K562 (cell line): ENCODE measurements around the gene KMT2E. TPM values are rescaled to one million over a fixed set of nuclear protein-coding genes. Genes with fewer than 3 reads are reported as not detected.

Experiments
- ASH1L ChIP-seq: fragments of 450-650 bp; IDR thresholded peaks from 2 replicates; pipeline ENCODE4 v1.6.1; 2018; ENCODE audit warnings: borderline replicate concordance, mild to moderate bottlenecking, low read depth; ENCODE audit not compliant: partially characterized antibody
- BCL6 ChIP-seq: fragments of 250-450 bp; sonication (Bioruptor Pico); IDR thresholded peaks from 2 replicates; pipeline ENCODE4 v1.4.0; 2020
- BRD4 ChIP-seq: fragments of 200-600 bp; sonication (generic); IDR thresholded peaks from 2 replicates; pipeline ENCODE4 v1.6.1; 2017; ENCODE audit warnings: inconsistent platforms
- EP300 ChIP-seq: IDR thresholded peaks from 2 replicates; pipeline ENCODE4 v1.6.1; 2012; ENCODE audit warnings: low read length, improper control_type of control experiment
- GATA2 ChIP-seq: sonication (generic); formaldehyde crosslinking; IDR thresholded peaks from 2 replicates; pipeline ENCODE4 v1.4.0; 2020; ENCODE audit warnings: mild to moderate bottlenecking, missing genetic modification reagents
- HDAC1 ChIP-seq, 2 experiments: fragments of 450-650 bp; IDR thresholded peaks; 2 replicates each; pipeline ENCODE4 v1.6.1; 2016 to 2017; ENCODE audit warnings: inconsistent platforms in 1 of 2, mild to moderate bottlenecking in 1 of 2, moderate library complexity in 1 of 2
- KLF10 ChIP-seq: fragments of 250-450 bp; sonication (Bioruptor Pico); IDR thresholded peaks from 2 replicates; pipeline ENCODE4 v1.6.1; 2021; ENCODE audit warnings: matching md5 sums
- MAFK ChIP-seq: IDR thresholded peaks from 2 replicates; pipeline ENCODE4 v1.6.1; 2011; ENCODE audit warnings: low read length, improper control_type of control experiment
- MYBL2 ChIP-seq, 2 experiments: fragments of 450-650 bp in 1 of 2; sonication (generic) in 1 of 2; formaldehyde crosslinking in 1 of 2; IDR thresholded peaks; 2 replicates each; pipeline versions ENCODE4 v1.6.1 to v1.8.1; 2017 to 2022; ENCODE audit warnings: borderline replicate concordance in 1 of 2, inconsistent platforms in 1 of 2, low read depth in 1 of 2, mild to moderate bottlenecking in 1 of 2, missing genetic modification reagents in 1 of 2, moderate library complexity in 1 of 2
- NBN ChIP-seq: fragments of 450-650 bp; IDR thresholded peaks from 2 replicates; pipeline ENCODE4 v1.6.1; 2016; ENCODE audit warnings: low read depth, mild to moderate bottlenecking
- NCOA6 ChIP-seq: fragments of 450-650 bp; IDR thresholded peaks from 2 replicates; pipeline ENCODE4 v1.6.1; 2017; ENCODE audit warnings: mild to moderate bottlenecking
- PHF8 ChIP-seq: fragments of 200-600 bp; sonication (generic); IDR thresholded peaks from 2 replicates; pipeline ENCODE4 v1.6.1; 2012; ENCODE audit warnings: mixed run types, mild to moderate bottlenecking, inconsistent platforms, low read length, moderate library complexity, borderline replicate concordance
- POLR2AphosphoS2 ChIP-seq: IDR thresholded peaks from 2 replicates; pipeline ENCODE4 v1.6.1; 2012; ENCODE audit warnings: low read length, improper control_type of control experiment
- PTBP1 ChIP-seq: fragments of 200-400 bp; formaldehyde crosslinking; IDR thresholded peaks from 2 replicates; pipeline ENCODE4 v1.6.1; 2017; ENCODE audit warnings: low read depth, low read length
- RBBP5 ChIP-seq: fragments of 200-600 bp; sonication (generic); IDR thresholded peaks from 2 replicates; pipeline ENCODE4 v1.6.1; 2012; ENCODE audit warnings: borderline replicate concordance, mild to moderate bottlenecking, low read length, control low read depth, inconsistent platforms; ENCODE audit not compliant: insufficient read depth, poor library complexity, severe bottlenecking
- ZBTB12 ChIP-seq: fragments of 250-450 bp; sonication (Bioruptor Pico); IDR thresholded peaks from 2 replicates; pipeline ENCODE4 v1.4.0; 2020
- ZBTB17 ChIP-seq: fragments of 450-650 bp; formaldehyde crosslinking; IDR thresholded peaks from 2 replicates; pipeline ENCODE4 v1.4.0; 2020; ENCODE audit warnings: mild to moderate bottlenecking
- ZNF124 ChIP-seq: sonication (generic); formaldehyde crosslinking; IDR thresholded peaks from 2 replicates; pipeline ENCODE4 v1.8.1; 2022; ENCODE audit warnings: missing genetic modification reagents
- ZNF146 ChIP-seq: IDR thresholded peaks from one replicate; pipeline ENCODE4 v1.6.1; 2018; ENCODE audit warnings: missing compliant biosample characterization; ENCODE audit not compliant: unreplicated experiment
- ZNF699 ChIP-seq: fragments of 250-450 bp; sonication (Bioruptor Pico); IDR thresholded peaks from 2 replicates; pipeline ENCODE4 v1.8.0; 2021; ENCODE audit warnings: mild to moderate bottlenecking, moderate library complexity; ENCODE audit not compliant: insufficient replicate concordance
- ZNF76 ChIP-seq: fragments of 250-450 bp; sonication (Bioruptor Pico); IDR thresholded peaks from 2 replicates; pipeline ENCODE4 v1.4.0; 2020; ENCODE audit warnings: mild to moderate bottlenecking, moderate library complexity, borderline replicate concordance
- ZNF785 ChIP-seq: fragments of 250-450 bp; sonication (Bioruptor Pico); IDR thresholded peaks from 2 replicates; pipeline ENCODE4 v1.4.0; 2020; ENCODE audit warnings: mild to moderate bottlenecking
- polyA plus RNA-seq, 8 experiments: library from polyadenylated mRNA; depleted of rRNA in 4 of 8; stranded (reverse) in 5 of 8; unstranded in 3 of 8; fragments of >200 nt; fragmentation: Nextera tagmentation in 2 of 8; fragmentation: Illumina TruSeq in 1 of 8; extraction: Ambion mirVana in 2 of 8; extraction: Trizol in 1 of 8; gene quantifications; 2 replicates each; pipeline versions ENCODE4 v1.2.1 to v1.2.3, GENCODE V29; 2011 to 2014; ENCODE audit warnings: inconsistent platforms in 1 of 8, missing spikeins in 1 of 8
- total RNA-seq, 7 experiments: library from RNA; depleted of rRNA in 6 of 7; stranded (reverse); fragments of >200 nt in 6 of 7; fragmentation: Illumina TruSeq in 2 of 7; extraction: Trizol in 2 of 7; gene quantifications; 2 replicates each; pipeline versions ENCODE4 v1.2.1 to v1.2.3, GENCODE V29; 2011 to 2021; ENCODE audit warnings: low replicate concordance in 1 of 7
- TF ChIP-seq, protein P1 (sequence below): fragments of 450-650 bp; conservative IDR thresholded peaks from 2 replicates; pipeline ENCODE4 v1.6.1; 2016; ENCODE audit warnings: missing genetic modification characterization, low read depth, mild to moderate bottlenecking, missing compliant biosample characterization, moderate library complexity
- TF ChIP-seq, protein P2 (sequence below): fragments of 250-450 bp; sonication (Bioruptor Pico); IDR thresholded peaks from 2 replicates; pipeline ENCODE4 v1.4.0; 2020; ENCODE audit warnings: mild to moderate bottlenecking, moderate library complexity
- TF ChIP-seq, protein P3 (sequence below): sonication (generic); formaldehyde crosslinking; IDR thresholded peaks from 2 replicates; pipeline ENCODE4 v1.9.0; 2022; ENCODE audit warnings: mild to moderate bottlenecking, missing genetic modification reagents

Gene KMT2E
- total and polyA plus RNA-seq, 9 of the 15 experiments (the other 6 are each of a cell fraction or from before 2014, with no cell fraction given), result 8.9 to 55.3 (median 38.1) TPM

- peak; percentile 40; the same call in 1 of the 2 replicates for TF ChIP-seq BCL6 (CRISPR knock-in tag)
- peak; percentile 65; the same call in 1 of the 2 replicates for TF ChIP-seq GATA2 (CRISPR knock-in tag)
- no peak for TF ChIP-seq POLR2AphosphoS2
- no peak; the same call in 1 of the 2 replicates for TF ChIP-seq MYBL2 (IDR thresholded peaks at IDR 0.05; ENCODE audit: low read depth)
- no peak for TF ChIP-seq MYBL2 (CRISPR knock-in tag; IDR thresholded peaks at IDR 0.05; ENCODE audit: borderline replicate concordance)
- TF ChIP-seq PHF8, result peak; percentile 34; the same call in 1 of the 2 replicates
- TF ChIP-seq BRD4, result peak; percentile 83
- peak; percentile 73; the same call in 1 of the 2 replicates for TF ChIP-seq ZBTB17 (CRISPR knock-in tag)
- TF ChIP-seq ZNF785, result no peak
- TF ChIP-seq ZBTB12, result no peak
- TF ChIP-seq ZNF124, result no peak
- TF ChIP-seq HDAC1 (IDR thresholded peaks at IDR 0.05), result 0 out of 4 replicates have a peak, but pooled peaks of 1 of the 2 experiments have one; percentile 83
- TF ChIP-seq, protein P1, sequence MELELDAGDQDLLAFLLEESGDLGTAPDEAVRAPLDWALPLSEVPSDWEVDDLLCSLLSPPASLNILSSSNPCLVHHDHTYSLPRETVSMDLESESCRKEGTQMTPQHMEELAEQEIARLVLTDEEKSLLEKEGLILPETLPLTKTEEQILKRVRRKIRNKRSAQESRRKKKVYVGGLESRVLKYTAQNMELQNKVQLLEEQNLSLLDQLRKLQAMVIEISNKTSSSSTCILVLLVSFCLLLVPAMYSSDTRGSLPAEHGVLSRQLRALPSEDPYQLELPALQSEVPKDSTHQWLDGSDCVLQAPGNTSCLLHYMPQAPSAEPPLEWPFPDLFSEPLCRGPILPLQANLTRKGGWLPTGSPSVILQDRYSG (tag), result peak; percentile 19; the same call in 1 of the 2 replicates
- no peak for TF ChIP-seq RBBP5
- TF ChIP-seq EP300, result peak; percentile 13; the same call in 1 of the 2 replicates
- TF ChIP-seq ZNF76 (CRISPR knock-in tag), result no peak; the same call in 1 of the 2 replicates
- no peak for TF ChIP-seq MAFK
- TF ChIP-seq NBN, result no peak
- 0 out of 2 replicates have a peak, but pooled peaks have one; percentile 60 for TF ChIP-seq PTBP1
- TF ChIP-seq, protein P2, sequence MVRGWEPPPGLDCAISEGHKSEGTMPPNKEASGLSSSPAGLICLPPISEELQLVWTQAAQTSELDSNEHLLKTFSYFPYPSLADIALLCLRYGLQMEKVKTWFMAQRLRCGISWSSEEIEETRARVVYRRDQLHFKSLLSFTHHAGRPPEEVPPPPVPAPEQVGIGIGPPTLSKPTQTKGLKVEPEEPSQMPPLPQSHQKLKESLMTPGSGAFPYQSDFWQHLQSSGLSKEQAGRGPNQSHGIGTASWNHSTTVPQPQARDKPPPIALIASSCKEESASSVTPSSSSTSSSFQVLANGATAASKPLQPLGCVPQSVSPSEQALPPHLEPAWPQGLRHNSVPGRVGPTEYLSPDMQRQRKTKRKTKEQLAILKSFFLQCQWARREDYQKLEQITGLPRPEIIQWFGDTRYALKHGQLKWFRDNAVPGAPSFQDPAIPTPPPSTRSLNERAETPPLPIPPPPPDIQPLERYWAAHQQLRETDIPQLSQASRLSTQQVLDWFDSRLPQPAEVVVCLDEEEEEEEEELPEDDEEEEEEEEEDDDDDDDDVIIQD (CRISPR knock-in tag), result no peak
- TF ChIP-seq ASH1L, result peak; percentile 24
- TF ChIP-seq ZNF146, result no peak
- peak; percentile 14 for TF ChIP-seq ZNF699
- TF ChIP-seq KLF10 (CRISPR knock-in tag), result no peak
- TF ChIP-seq NCOA6, result no peak
- TF ChIP-seq, protein P3, sequence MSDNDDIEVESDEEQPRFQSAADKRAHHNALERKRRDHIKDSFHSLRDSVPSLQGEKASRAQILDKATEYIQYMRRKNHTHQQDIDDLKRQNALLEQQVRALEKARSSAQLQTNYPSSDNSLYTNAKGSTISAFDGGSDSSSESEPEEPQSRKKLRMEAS (CRISPR knock-in tag), result no peak
These were observed 2.0 kb upstream of the KMT2E start (continued) for GRCh38 chr7:105011831-105012502.
